Measurements from ENCODE around the gene KSR1. TPM values are rescaled to one million over a fixed set of nuclear protein-coding genes. Genes with fewer than 3 reads are reported as not detected.

KSR1 gene
- total and polyA plus RNA-seq, 9 of the 15 experiments (the other 6 are each of a cell fraction or from before 2014, with no cell fraction given), result 1.4 to 51.7 (median 18.4) TPM

GRCh38 chr17:27602721-27603420 is 146.6 kb downstream of the KSR1 start (continued):
- TF ChIP-seq ZNF253 (CRISPR knock-in tag; conservative IDR thresholded peaks at IDR 0.05), result no peak
- no peak for TF ChIP-seq U2AF2 (optimal IDR thresholded peaks at IDR 0.05; ENCODE audit: low read depth, low read length)
- TF ChIP-seq HNRNPK (IDR thresholded peaks at IDR 0.05; ENCODE audit: low read depth, low read length, poor library complexity, severe bottlenecking), result no peak
- TF ChIP-seq FOXP4 (CRISPR knock-in tag; IDR thresholded peaks at IDR 0.05; ENCODE audit: borderline replicate concordance), result no peak
- peak; percentile 68; the same call in 1 of the 2 replicates for TF ChIP-seq SPI1 (IDR thresholded peaks at IDR 0.05; ENCODE audit: borderline replicate concordance, low read depth, low read length)
- TF ChIP-seq CAMTA2 (CRISPR knock-in tag; conservative IDR thresholded peaks at IDR 0.05), result 0 out of 2 replicates have a peak, but pooled peaks have one; percentile 56
- TF ChIP-seq SRF (CRISPR knock-in tag; IDR thresholded peaks at IDR 0.05), result 0 out of 4 replicates have a peak, but pooled peaks of 1 of the 2 experiments have one; percentile 64
- TF ChIP-seq POLR2A (conservative IDR thresholded peaks at IDR 0.05), result no peak
- no peak for TF ChIP-seq ZNF740 (CRISPR knock-in tag; IDR thresholded peaks at IDR 0.05)
- TF ChIP-seq ZNF740 (tag; IDR thresholded peaks at IDR 0.05), result no peak
- TF ChIP-seq EHMT2 (IDR thresholded peaks at IDR 0.05), result no peak; the same call in 1 of the 2 replicates
- peak; percentile 95 for TF ChIP-seq SMARCC2 (IDR thresholded peaks at IDR 0.05; ENCODE audit: low read depth)
- TF ChIP-seq SMARCB1 (IDR thresholded peaks at IDR 0.05; ENCODE audit: insufficient read length, low read depth), result no peak
- TF ChIP-seq BCLAF1 (IDR thresholded peaks at IDR 0.05; ENCODE audit: borderline replicate concordance in 1 of 2, control insufficient read depth in 1 of 2, low read depth in 2 of 2, low read length in 1 of 2), result 0 out of 4 replicates have a peak, but pooled peaks of 1 of the 2 experiments have one; percentile 60
- no peak for TF ChIP-seq TFAM (CRISPR knock-in tag; conservative IDR thresholded peaks at IDR 0.05)
- TF ChIP-seq ZNF239 (CRISPR knock-in tag; IDR thresholded peaks at IDR 0.05), result peak; percentile 46; the same call in 1 of the 2 replicates
- peak; percentile 96 for TF ChIP-seq LEF1 (IDR thresholded peaks at IDR 0.05)
- 0 out of 2 replicates have a peak, but pooled peaks have one; percentile 28 for TF ChIP-seq NFXL1 (CRISPR knock-in tag; IDR thresholded peaks at IDR 0.05)
- TF ChIP-seq CREB5 (CRISPR knock-in tag; IDR thresholded peaks at IDR 0.05), result no peak
- no peak for TF ChIP-seq FOXA1 (IDR thresholded peaks at IDR 0.05; ENCODE audit: borderline replicate concordance)
